ENCODE data around the gene GHRHR.

Gene GHRHR

DNA sequence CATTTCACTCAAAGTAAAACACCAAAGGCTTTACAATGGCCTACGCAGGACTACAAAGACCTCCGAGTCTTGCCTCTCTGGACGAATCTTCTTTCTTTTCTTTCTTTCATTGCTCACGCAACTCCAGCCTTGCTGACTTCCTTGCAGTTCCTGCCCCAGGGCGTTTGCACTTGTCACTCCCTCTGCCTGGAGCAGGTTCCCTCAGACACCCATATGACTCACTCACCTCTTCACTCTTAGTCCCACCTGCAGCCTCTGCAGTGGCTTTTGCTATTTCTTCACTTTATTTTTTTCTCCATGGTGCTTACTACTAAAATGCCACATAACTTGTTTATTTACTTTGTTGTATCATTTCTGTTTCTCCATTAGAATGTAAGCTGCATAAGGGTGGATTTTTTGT, 33.1 kb downstream of the GHRHR start:
- no peak overlapping the region for H3K4me3 ChIP-seq (ENCODE audit: control insufficient read depth, low read depth, low read length)
- DNase-seq (ENCODE audit: low read depth) = no peak
- no peak for TF ChIP-seq CTCF (IDR thresholded peaks at IDR 0.05; ENCODE audit: control insufficient read depth, insufficient read depth, low read depth, low read length, missing control alignments)

GRCh38 chr7:30997316-30997715, 33.6 kb downstream of the GHRHR start:
- no peak overlapping the region for H3K4me3 ChIP-seq (ENCODE audit: control insufficient read depth, low read depth, low read length)
- no peak for TF ChIP-seq CTCF (IDR thresholded peaks at IDR 0.05; ENCODE audit: control insufficient read depth, insufficient read depth, low read depth, low read length, missing control alignments)
- DNase-seq (ENCODE audit: low read depth) = no peak

GRCh38 chr7:30998180-30998579, 34.4 kb downstream of the GHRHR start:
- DNase-seq (ENCODE audit: low read depth) = no peak
- no peak overlapping the region for H3K4me3 ChIP-seq (ENCODE audit: control insufficient read depth, low read depth, low read length)
- TF ChIP-seq CTCF (IDR thresholded peaks at IDR 0.05; ENCODE audit: control insufficient read depth, insufficient read depth, low read depth, low read length, missing control alignments) = no peak

DNA sequence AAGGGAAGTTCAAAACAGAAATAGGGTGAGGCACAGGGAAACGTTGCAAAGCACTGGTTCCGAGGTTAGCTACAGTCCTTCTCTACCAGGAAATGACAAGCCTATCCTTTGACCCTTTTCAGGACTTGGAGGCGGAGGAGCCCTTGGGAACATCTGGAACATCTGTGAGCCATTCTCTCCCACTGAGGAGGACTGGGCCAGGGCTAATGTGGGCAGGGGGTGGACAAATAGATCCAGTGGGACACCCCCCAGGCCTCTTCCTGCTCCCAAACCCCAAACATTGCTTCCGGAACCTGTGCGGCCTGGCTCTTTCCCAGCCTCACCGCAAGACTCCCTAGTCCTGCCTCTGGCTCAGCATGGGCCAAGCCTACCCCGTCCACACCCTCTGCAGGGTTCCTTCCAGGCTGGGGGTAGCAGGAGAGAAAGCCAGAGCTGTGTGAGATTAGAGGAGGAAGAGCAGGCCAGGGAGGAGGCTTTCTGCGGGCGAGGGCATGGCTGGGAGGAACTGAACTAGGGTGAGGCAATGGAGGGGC, 36.5 kb downstream of the GHRHR start:
- no peak for DNase-seq (ENCODE audit: low read depth)
- no peak for TF ChIP-seq CTCF (IDR thresholded peaks at IDR 0.05; ENCODE audit: control insufficient read depth, insufficient read depth, low read depth, low read length, missing control alignments)
- H3K4me3 ChIP-seq (ENCODE audit: control insufficient read depth, low read depth, low read length) = no peak overlapping the region

- TF ChIP-seq CTCF (IDR thresholded peaks at IDR 0.05; ENCODE audit: control insufficient read depth, insufficient read depth, low read depth, low read length, missing control alignments) = no peak
- DNase-seq (ENCODE audit: low read depth) = no peak
- H3K4me3 ChIP-seq (ENCODE audit: control insufficient read depth, low read depth, low read length) = no peak overlapping the region
Observed at GRCh38 chr7:31000779-31001178, 37.0 kb downstream of the GHRHR start.

DNA sequence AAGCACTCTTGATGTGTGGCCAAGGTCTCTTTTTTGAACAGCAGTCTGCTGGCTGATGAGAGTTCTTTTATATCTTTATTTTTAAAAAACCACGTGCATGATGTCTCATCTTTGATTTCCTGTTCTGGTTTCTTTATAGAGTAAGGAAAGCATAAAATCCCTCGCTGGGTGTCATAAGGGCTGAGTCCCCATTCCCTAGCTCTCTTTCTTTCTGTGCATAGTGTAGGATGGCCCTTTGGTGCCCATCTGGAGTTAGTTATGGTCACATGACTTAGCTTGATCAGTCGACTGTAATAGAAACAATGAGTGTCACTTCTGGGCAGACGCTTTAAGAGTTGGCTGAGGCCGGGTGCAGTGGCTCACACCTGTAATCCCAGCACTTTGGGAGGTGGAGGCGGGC, 38.5 kb downstream of the GHRHR start:
- no peak overlapping the region for H3K4me3 ChIP-seq (ENCODE audit: control insufficient read depth, low read depth, low read length)
- TF ChIP-seq CTCF (IDR thresholded peaks at IDR 0.05; ENCODE audit: control insufficient read depth, insufficient read depth, low read depth, low read length, missing control alignments) = no peak
- DNase-seq (ENCODE audit: low read depth) = peak; percentile 7

- no peak overlapping the region for H3K4me3 ChIP-seq (ENCODE audit: control insufficient read depth, low read depth, low read length)
- TF ChIP-seq CTCF (IDR thresholded peaks at IDR 0.05; ENCODE audit: control insufficient read depth, insufficient read depth, low read depth, low read length, missing control alignments) = no peak
- DNase-seq (ENCODE audit: low read depth) = no peak
Observed at GRCh38 chr7:31003097-31003496, 39.3 kb downstream of the GHRHR start.

Measured in AG09309 (cell line).